Measurements from ENCODE around the gene LIPK.
"Not testable (repeated sequence)": the region's sequence is repeated elsewhere in the genome, so short reads cannot be mapped to it uniquely, and the experiment has no call there.

LIPK gene

GRCh38 chr10:88705958-88706357 lies at the start of gene LIPK:
Gene LIPK, plus strand, starts transcription at chr10:88706249. Its CDS starts 18,295 bp downstream, at chr10:88724544.
- DNase-seq (ENCODE audit: low read depth) = no peak

- DNase-seq (ENCODE audit: low read depth) = no peak
Measured at GRCh38 chr10:88657901-88658300, 48.1 kb upstream of the LIPK start.

GRCh38 chr10:88659725-88660597 lies 46.1 kb upstream of the LIPK start:
- DNase-seq (ENCODE audit: low read depth) = no peak

- no peak for DNase-seq (ENCODE audit: low read depth)
Measured at GRCh38 chr10:88660598-88660884, 45.5 kb upstream of the LIPK start.

GRCh38 chr10:88661018-88661417 lies 45.0 kb upstream of the LIPK start:
- no peak for DNase-seq (ENCODE audit: low read depth)

GRCh38 chr10:88661577-88661976 lies 44.5 kb upstream of the LIPK start:
- no peak for DNase-seq (ENCODE audit: low read depth)

- DNase-seq (ENCODE audit: low read depth) = not testable (repeated sequence)
Measured at GRCh38 chr10:88663153-88663552, 42.9 kb upstream of the LIPK start.

- no peak for DNase-seq (ENCODE audit: low read depth)
Measured at GRCh38 chr10:88664142-88664541, 41.9 kb upstream of the LIPK start, which contains the start of gene LIPF. Gene LIPF, plus strand, starts transcription at chr10:88664442. Its CDS starts 2,856 bp downstream, at chr10:88667298.

GRCh38 chr10:88668465-88668864 lies 37.6 kb upstream of the LIPK start:
- DNase-seq (ENCODE audit: low read depth) = no peak

- no peak for DNase-seq (ENCODE audit: low read depth)
Measured at GRCh38 chr10:88670497-88670896, 35.6 kb upstream of the LIPK start.

GRCh38 chr10:88672041-88672440 lies 34.0 kb upstream of the LIPK start:
- DNase-seq (ENCODE audit: low read depth) = no peak

GRCh38 chr10:88676283-88677060 lies 29.6 kb upstream of the LIPK start:
- DNase-seq (ENCODE audit: low read depth) = no peak

GRCh38 chr10:88680958-88681357 lies 25.1 kb upstream of the LIPK start:
- DNase-seq (ENCODE audit: low read depth) = no peak

- DNase-seq (ENCODE audit: low read depth) = no peak
Measured at GRCh38 chr10:88682491-88682890, 23.6 kb upstream of the LIPK start.

- no peak for DNase-seq (ENCODE audit: low read depth)
Measured at GRCh38 chr10:88687853-88688467, 18.1 kb upstream of the LIPK start.

GRCh38 chr10:88689366-88689765 lies 16.7 kb upstream of the LIPK start:
- DNase-seq (ENCODE audit: low read depth) = no peak

- no peak for DNase-seq (ENCODE audit: low read depth)
Measured at GRCh38 chr10:88693392-88694020, 12.5 kb upstream of the LIPK start.

GRCh38 chr10:88702848-88703597 lies 3.0 kb upstream of the LIPK start:
- DNase-seq (ENCODE audit: low read depth) = no peak

- no peak for DNase-seq (ENCODE audit: low read depth)
Measured at GRCh38 chr10:88707429-88708155, 1.5 kb downstream of the LIPK start.

- DNase-seq (ENCODE audit: low read depth) = not testable (repeated sequence)
Measured at GRCh38 chr10:88709361-88709760, 3.3 kb downstream of the LIPK start.

- no peak for DNase-seq (ENCODE audit: low read depth)
Measured at GRCh38 chr10:88715517-88715916, 9.5 kb downstream of the LIPK start.
